ENCODE data around the gene TAPBPL. TPM values are rescaled to one million over a fixed set of nuclear protein-coding genes. Genes with fewer than 3 reads are reported as not detected.

TAPBPL gene
- polyA plus RNA-seq, 1 of the 3 experiments (the other 2 are of a cell fraction) = 24.1 TPM

DNA sequence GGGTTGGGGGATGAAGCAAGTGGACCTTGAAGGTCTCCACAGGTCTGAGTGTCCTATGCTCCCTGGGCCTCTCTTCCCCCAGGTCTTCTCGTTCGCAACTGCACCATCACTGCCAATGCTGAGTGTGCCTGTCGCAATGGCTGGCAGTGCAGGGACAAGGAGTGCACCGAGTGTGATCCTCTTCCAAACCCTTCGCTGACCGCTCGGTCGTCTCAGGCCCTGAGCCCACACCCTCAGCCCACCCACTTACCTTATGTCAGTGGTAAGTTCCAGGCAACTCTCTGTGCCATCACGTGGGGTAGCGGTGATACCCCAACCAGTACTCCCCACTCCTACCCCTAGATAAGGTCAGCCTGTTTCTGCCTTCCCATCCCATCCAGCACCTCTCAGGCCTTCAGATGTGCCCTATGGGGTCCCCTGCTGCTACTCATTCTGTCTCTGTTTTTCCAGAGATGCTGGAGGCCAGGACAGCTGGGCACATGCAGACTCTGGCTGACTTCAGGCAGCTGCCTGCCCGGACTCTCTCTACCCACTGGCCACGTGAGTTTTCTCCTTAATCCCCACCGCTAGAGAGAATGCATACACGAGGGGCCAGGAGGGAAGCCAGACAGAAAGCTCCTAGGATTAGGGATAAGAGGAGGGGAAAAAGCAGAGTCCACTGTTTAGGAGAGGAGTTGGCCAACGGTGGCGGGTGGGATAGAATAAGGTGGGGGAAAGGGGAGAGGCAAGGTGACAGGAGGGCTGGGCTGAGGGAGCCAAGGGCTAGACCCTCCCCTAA lies 1.6 kb upstream of the TAPBPL start (continued):
- TF ChIP-seq REST (IDR thresholded peaks at IDR 0.05; ENCODE audit: low read depth, low read length) (no peak), FOXM1 (IDR thresholded peaks at IDR 0.05; ENCODE audit: low read depth) (no peak), YY1 (IDR thresholded peaks at IDR 0.05; ENCODE audit: low read depth) (no peak)

- Histone ChIP-seq H3K36me3 (replicated peaks in 1 of 2; ENCODE audit: control insufficient read depth in 1 of 2, insufficient read depth in 2 of 2, low read length in 1 of 2) (peaks cover 0 to 3% of the 10 kb centered on the region in 2 experiments), H3K4me2 (peak overlapping the region; percentile 86), H3K79me2 (ENCODE audit: insufficient read depth) (no peaks in the 10 kb centered on the region), H3K4me1 (ENCODE audit: control insufficient read depth in 1 of 2, insufficient read depth in 2 of 2, low read depth in 1 of 2, low read length in 1 of 2) (peaks cover 11 to 29% of the 10 kb centered on the region in 2 experiments; a peak in 2 of 4 replicates), H2AFZ (ENCODE audit: low read depth) (peak overlapping the region; percentile 90), H4K20me1 (ENCODE audit: insufficient read depth) (no peaks in the 10 kb centered on the region), H3F3A (replicated peaks; ENCODE audit: insufficient read depth) (peaks cover 10% of the 10 kb centered on the region), H3K27me3 (ENCODE audit: insufficient read depth) (no peaks in the 10 kb centered on the region), H3K9me3 (no peaks in the 10 kb centered on the region), H3K9me2 (no peaks in the 10 kb centered on the region), H3K4me3 (ENCODE audit: low read depth in 2 of 2, low read length in 1 of 2) (peak overlapping the region; percentile 63 to 69), H3K9ac (peak overlapping the region; percentile 81), H3K27ac (ENCODE audit: low read depth in 2 of 2, low read length in 1 of 2) (peak overlapping the region; percentile 85 to 91; a peak in 3 of 4 replicates)
- WGBS (ENCODE audit: low lambda C conversion rate) = 39% methylated on average over 11 of the region's 11 CpGs
- TF ChIP-seq CHD2 (IDR thresholded peaks at IDR 0.05; ENCODE audit: low read length, partially characterized antibody) (peak; percentile 21), ZBTB33 (IDR thresholded peaks at IDR 0.05; ENCODE audit: borderline replicate concordance, low read depth) (no peak), EP300 (IDR thresholded peaks at IDR 0.05; ENCODE audit: borderline replicate concordance in 1 of 2, low read depth in 1 of 2, low read length in 1 of 2) (no peak)
- ChIA-PET CTCF (interaction anchor here (0.7 to 5.2 kb wide), 7 partner anchors 13 to 87 kb away, joined by 3 to 33 read pairs (median 3); partner anchors contain the start of gene VAMP1), POLR2A (interaction anchor here (1.5 to 3.3 kb wide), 4 partner anchors 13 to 84 kb away, joined by 5 to 19 read pairs (median 8); partner anchors contain the start of genes GAPDH and VAMP1)
- DNase-seq = no peak
These were observed 934 bp upstream of the TAPBPL start for GRCh38 chr12:6450869-6451347.

Data from SK-N-SH (cell line).